Endothelial cell of umbilical vein (primary cell): ENCODE measurements around the gene SORL1. TPM values are rescaled to one million over a fixed set of nuclear protein-coding genes. Genes with fewer than 3 reads are reported as not detected.

Experiments used
- BruUV-seq: library from RNA; stranded (reverse); fragments of 400-500 nt; replicated peaks from 2 replicates; lab custom pipeline; 2021; lab: Mats Ljungman, UMichigan
- CTCF ChIA-PET: fragments of 300-600, 350-600 bp; sonication (Branson Sonifier 250); formaldehyde crosslinking; loops from one replicate; lab custom pipeline; 2021; ENCODE audit warnings: antibody characterized with exemption, inconsistent platforms; lab: Charles Lee
- POLR2A ChIA-PET: fragments of 300-600, 350-600 bp; sonication (Branson Sonifier 250); formaldehyde crosslinking; loops from one replicate; lab custom pipeline; 2021; ENCODE audit warnings: antibody characterized with exemption, inconsistent platforms; lab: Charles Lee
- DNase-seq: peaks from one replicate; pipeline ENCODE4 v3.0.0-alpha.2; 2011; ENCODE audit warnings: low read depth, low spot score
- FAIRE-seq: peaks from 2 replicates; lab custom pipeline; 2011; peaks lifted over from hg19 to GRCh38; lab: Jason Lieb, UNC
- H2AFZ ChIP-seq: 2 replicates; pipeline ENCODE4 v1.6.0; 2012; ENCODE audit warnings: low read depth, low read length, control low read depth, inconsistent platforms
- H3K27ac ChIP-seq: 2 replicates; pipeline ENCODE4 v1.5.1; 2011; ENCODE audit warnings: low read depth, mild to moderate bottlenecking, control low read depth, low read length, moderate library complexity; ENCODE audit not compliant: insufficient read depth
- H3K27me3 ChIP-seq, 2 experiments: 2 replicates each; pipeline versions ENCODE4 v1.6.0 to v1.6.1; 2011; ENCODE audit warnings: low read length in 2 of 2, mixed read lengths in 1 of 2; ENCODE audit not compliant: control insufficient read depth in 2 of 2, insufficient read depth in 2 of 2
- H3K36me3 ChIP-seq, 2 experiments: 2 replicates in 1 of 2; 3 replicates in 1 of 2; pipeline ENCODE4 v1.5.1; 2011; ENCODE audit warnings: low read length in 2 of 2, mild to moderate bottlenecking in 1 of 2, moderate library complexity in 1 of 2; ENCODE audit not compliant: control insufficient read depth in 2 of 2, insufficient read depth in 2 of 2; ENCODE audit errors: extremely low read depth in 1 of 2
- H3K4me1 ChIP-seq: 3 replicates; pipeline ENCODE4 v1.5.1; 2011; ENCODE audit warnings: mild to moderate bottlenecking, low read length; ENCODE audit not compliant: control insufficient read depth, insufficient read depth; ENCODE audit errors: extremely low read depth
- H3K4me2 ChIP-seq: 2 replicates; pipeline ENCODE4 v1.6.1; 2011; ENCODE audit warnings: low read length, control low read depth, mixed read lengths; ENCODE audit not compliant: insufficient read depth
- H3K4me3 ChIP-seq, 3 experiments: fragments of 200-600 bp in 1 of 3; sonication (generic), shearing (Covaris generic) in 1 of 3; replicated peaks in 1 of 3; 2 replicates each; pipeline ENCODE4 v1.5.1; 2011 to 2016; ENCODE audit warnings: control low read depth in 3 of 3, low read length in 3 of 3, mild to moderate bottlenecking in 2 of 3, inconsistent platforms in 1 of 3, low read depth in 1 of 3, moderate library complexity in 1 of 3; ENCODE audit not compliant: insufficient read depth in 1 of 3
- H3K79me2 ChIP-seq: 2 replicates; pipeline ENCODE4 v1.6.0; 2012; ENCODE audit warnings: low read length, inconsistent platforms; ENCODE audit not compliant: control insufficient read depth, insufficient read depth
- H3K9ac ChIP-seq: replicated peaks from 2 replicates; pipeline ENCODE3; 2011; ENCODE audit warnings: low read length, control low read depth; ENCODE audit not compliant: insufficient read depth; ENCODE audit errors: extremely low read depth
- H3K9me1 ChIP-seq: replicated peaks from 3 replicates; pipeline ENCODE4 v1.6.0; 2011; ENCODE audit warnings: mild to moderate bottlenecking, low read length; ENCODE audit not compliant: control insufficient read depth, insufficient read depth; ENCODE audit errors: extremely low read depth
- H3K9me3 ChIP-seq: replicated peaks from 2 replicates; pipeline ENCODE4 v1.5.1; 2012; ENCODE audit warnings: low read length, inconsistent platforms; ENCODE audit not compliant: control insufficient read depth, insufficient read depth
- H4K20me1 ChIP-seq: replicated peaks from 2 replicates; pipeline ENCODE3; 2011; ENCODE audit warnings: mild to moderate bottlenecking, low read length; ENCODE audit not compliant: control insufficient read depth, insufficient read depth; ENCODE audit errors: extremely low read depth
- CTCF ChIP-seq, 2 donors: IDR thresholded peaks; 1 replicate in 1 of 2; 2 replicates in 1 of 2; pipeline ENCODE4 v1.5.1; 2011; ENCODE audit warnings: low read length in 2 of 2, mild to moderate bottlenecking in 2 of 2, moderate library complexity in 2 of 2, control low read depth in 1 of 2, inconsistent platforms in 1 of 2, low read depth in 1 of 2; ENCODE audit not compliant: insufficient read depth in 1 of 2; ENCODE audit errors: extremely low read depth in 1 of 2
- EZH2 ChIP-seq: IDR thresholded peaks from 2 replicates; pipeline ENCODE4 v1.6.1; 2012; ENCODE audit warnings: borderline replicate concordance, low read depth, mild to moderate bottlenecking, moderate library complexity, low read length, inconsistent platforms; ENCODE audit not compliant: severe bottlenecking
- FOS ChIP-seq: IDR thresholded peaks from 2 replicates; pipeline ENCODE4 v1.6.1; 2011; ENCODE audit warnings: mild to moderate bottlenecking, low read length, moderate library complexity, borderline replicate concordance; ENCODE audit not compliant: insufficient read depth
- GATA2 ChIP-seq: IDR thresholded peaks from 2 replicates; pipeline ENCODE4 v1.7.0; 2011; ENCODE audit warnings: low read depth, mild to moderate bottlenecking, moderate library complexity, mixed read lengths, low read length; ENCODE audit not compliant: insufficient read length, insufficient read depth
- JUN ChIP-seq: IDR thresholded peaks from 2 replicates; pipeline ENCODE4 v1.6.1; 2011; ENCODE audit warnings: borderline replicate concordance, low read depth; ENCODE audit not compliant: insufficient read length, insufficient read depth
- MAX ChIP-seq: IDR thresholded peaks from 2 replicates; pipeline ENCODE4 v1.6.1; 2011; ENCODE audit not compliant: insufficient read depth, insufficient read length
- MYC ChIP-seq: IDR thresholded peaks from one replicate; pipeline ENCODE4 v1.6.1; 2011; ENCODE audit warnings: mild to moderate bottlenecking, low read depth, low read length
- POLR2A ChIP-seq: IDR thresholded peaks from 2 replicates; pipeline ENCODE4 v1.6.1; 2012; ENCODE audit warnings: low read depth, mild to moderate bottlenecking, control low read depth, low read length
- POLR2AphosphoS5 ChIP-seq: IDR thresholded peaks from 2 replicates; pipeline ENCODE4 v1.6.1; 2012; ENCODE audit warnings: low read depth, mild to moderate bottlenecking, control low read depth, low read length, moderate library complexity; ENCODE audit not compliant: insufficient read depth
- dilution Hi-C: fragments of 300-500 bp; cut with MboI; formaldehyde crosslinking; loops from one replicate; pipeline ENCODE4 v1.15.0; 2019; ENCODE audit warnings: low sequenced_read_pairs; ENCODE audit not compliant: extremely low pct_ligation_motif_present
- intact Hi-C: fragments of 100-400 bp; cut with micrococcal nuclease; formaldehyde crosslinking; loops from one replicate; pipeline ENCODE4 v1.10.0; 2022
- polyA plus RNA-seq, 4 experiments: library from polyadenylated mRNA; depleted of rRNA in 3 of 4; stranded (reverse) in 3 of 4; unstranded in 1 of 4; fragments of >200 nt; gene quantifications; 2 replicates each; pipeline versions ENCODE4 v1.2.1 to v1.2.3, GENCODE V29; 2011 to 2012; ENCODE audit warnings: missing spikeins in 1 of 4
- total RNA-seq: library from RNA; stranded (reverse); gene quantifications from 2 replicates; pipeline ENCODE4 v1.2.3, GENCODE V29; 2021

Gene SORL1
- total and polyA plus RNA-seq, 2 donors (not counting 3 experiments of a cell fraction or from before 2014, with no cell fraction given), result 0.17 to 0.31 TPM

GRCh38 chr11:121500717-121501116, 48.6 kb downstream of the SORL1 start:
- intact Hi-C loops (no loop called here), dilution Hi-C loops (no loop called here)
- Histone ChIP-seq H4K20me1 (no peaks in the 10 kb centered on the region), H3K4me1 (no peaks in the 10 kb centered on the region), H3K9me1 (no peaks in the 10 kb centered on the region), H3K9ac (no peak overlapping the region), H2AFZ (no peak overlapping the region), H3K27ac (no peak overlapping the region), H3K36me3 (no peaks in the 10 kb centered on the region), H3K27me3 (no peaks in the 10 kb centered on the region), H3K9me3 (no peaks in the 10 kb centered on the region), H3K79me2 (no peaks in the 10 kb centered on the region), H3K4me2 (no peak overlapping the region), H3K4me3 (no peak overlapping the region)
- no TSS peak for BruUV-seq
- no peak for FAIRE-seq
- ChIA-PET CTCF (no interaction called here), POLR2A (no interaction called here)
- DNase-seq, result no peak
- TF ChIP-seq CTCF (IDR thresholded peaks at IDR 0.05; ENCODE audit: extremely low read depth in 1 of 2, insufficient read depth in 1 of 2, low read depth in 1 of 2, low read length in 2 of 2) (no peak), POLR2A (no peak), GATA2 (no peak), JUN (no peak), MYC (no peak), EZH2 (no peak), POLR2AphosphoS5 (no peak), FOS (no peak), MAX (no peak)
